Measurements from ENCODE around the gene PSMB5.

DNA sequence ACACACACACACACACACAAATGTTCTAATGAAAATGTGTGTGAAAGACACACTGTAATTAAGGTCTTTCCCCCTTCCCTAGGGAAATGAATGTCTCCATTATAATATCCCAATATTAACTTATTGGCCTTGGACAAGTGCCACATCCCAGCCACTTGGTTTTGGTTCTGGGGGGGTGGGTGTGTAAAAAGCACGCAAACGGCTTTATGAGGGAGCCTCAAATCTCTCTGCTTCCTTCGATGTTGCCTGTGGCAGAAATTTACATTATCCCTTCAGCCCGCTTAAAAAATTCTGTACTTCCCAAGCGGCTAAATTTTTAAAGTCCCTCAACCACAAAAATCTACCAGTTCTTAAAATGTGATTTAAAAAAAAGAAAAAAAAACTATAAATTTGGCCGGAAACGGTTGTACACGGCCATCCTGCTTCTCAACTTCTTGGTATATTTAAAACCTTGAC is 25.2 kb downstream of the PSMB5 start:
- TF ChIP-seq, protein P1, sequence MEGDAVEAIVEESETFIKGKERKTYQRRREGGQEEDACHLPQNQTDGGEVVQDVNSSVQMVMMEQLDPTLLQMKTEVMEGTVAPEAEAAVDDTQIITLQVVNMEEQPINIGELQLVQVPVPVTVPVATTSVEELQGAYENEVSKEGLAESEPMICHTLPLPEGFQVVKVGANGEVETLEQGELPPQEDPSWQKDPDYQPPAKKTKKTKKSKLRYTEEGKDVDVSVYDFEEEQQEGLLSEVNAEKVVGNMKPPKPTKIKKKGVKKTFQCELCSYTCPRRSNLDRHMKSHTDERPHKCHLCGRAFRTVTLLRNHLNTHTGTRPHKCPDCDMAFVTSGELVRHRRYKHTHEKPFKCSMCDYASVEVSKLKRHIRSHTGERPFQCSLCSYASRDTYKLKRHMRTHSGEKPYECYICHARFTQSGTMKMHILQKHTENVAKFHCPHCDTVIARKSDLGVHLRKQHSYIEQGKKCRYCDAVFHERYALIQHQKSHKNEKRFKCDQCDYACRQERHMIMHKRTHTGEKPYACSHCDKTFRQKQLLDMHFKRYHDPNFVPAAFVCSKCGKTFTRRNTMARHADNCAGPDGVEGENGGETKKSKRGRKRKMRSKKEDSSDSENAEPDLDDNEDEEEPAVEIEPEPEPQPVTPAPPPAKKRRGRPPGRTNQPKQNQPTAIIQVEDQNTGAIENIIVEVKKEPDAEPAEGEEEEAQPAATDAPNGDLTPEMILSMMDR (IDR thresholded peaks at IDR 0.05) = no peak
- TF ChIP-seq POLR2A (IDR thresholded peaks at IDR 0.05) = no peak
